Large intestine (tissue), 3 donors: ENCODE results near the gene UBR2. TPM values are rescaled to one million over a fixed set of nuclear protein-coding genes. Genes with fewer than 3 reads are reported as not detected.
"Not testable (repeated sequence)": the region's sequence is repeated elsewhere in the genome, so short reads cannot be mapped to it uniquely, and the experiment has no call there.

Experiments
- DNase-seq, 2 donors: peaks; one replicate each; pipeline versions ENCODE4 v3.0.0 to v3.0.0-alpha.2; 2013
- H3K27ac ChIP-seq: one replicate; pipeline ENCODE4 v1.5.1; 2013; ENCODE audit warnings: low read length
- H3K27me3 ChIP-seq: 2 replicates; pipeline ENCODE4 v1.6.1; 2013; ENCODE audit warnings: low read length; ENCODE audit not compliant: control insufficient read depth, insufficient read depth
- H3K36me3 ChIP-seq: 2 replicates; pipeline ENCODE4 v1.6.1; 2013; ENCODE audit warnings: low read length; ENCODE audit not compliant: control insufficient read depth, insufficient read depth
- H3K4me1 ChIP-seq: one replicate; pipeline ENCODE4 v1.6.1; 2013; ENCODE audit warnings: low read length; ENCODE audit not compliant: control insufficient read depth, insufficient read depth
- H3K4me3 ChIP-seq: one replicate; pipeline ENCODE4 v1.5.1; 2013; ENCODE audit warnings: low read length
- H3K9me3 ChIP-seq: one replicate; pipeline ENCODE4 v1.6.1; 2013; ENCODE audit warnings: mild to moderate bottlenecking, low read depth, low read length, moderate library complexity; ENCODE audit not compliant: control insufficient read depth
- WGBS: methylation state at CpG from one replicate; pipeline ENCODE4 v1.1.5; 2013; ENCODE audit warnings: low lambda C conversion rate; ENCODE audit not compliant: insufficient coverage; 5-methylcytosine and 5-hydroxymethylcytosine counted together
- polyA plus RNA-seq: library from polyadenylated mRNA; unstranded; fragments of 120-200 nt; gene quantifications from one replicate; pipeline ENCODE4 v1.2.1, GENCODE V29; 2013

The UBR2 gene
- polyA plus RNA-seq, 1 donor: 24.5 TPM

GRCh38 chr6:42690151-42690702, 126.4 kb downstream of the UBR2 start:
- peaks cover 72% of the 10 kb centered on the region for H3K36me3 ChIP-seq
- 100% methylated on average over 1 of the region's 5 CpGs for WGBS
- no peak overlapping the region for H3K27ac ChIP-seq
- no peaks in the 10 kb centered on the region for H3K4me1 ChIP-seq
- H3K27me3 ChIP-seq: no peaks in the 10 kb centered on the region
- no peak overlapping the region for H3K4me3 ChIP-seq
- no peak for DNase-seq
- H3K9me3 ChIP-seq: peaks cover 10% of the 10 kb centered on the region

DNA sequence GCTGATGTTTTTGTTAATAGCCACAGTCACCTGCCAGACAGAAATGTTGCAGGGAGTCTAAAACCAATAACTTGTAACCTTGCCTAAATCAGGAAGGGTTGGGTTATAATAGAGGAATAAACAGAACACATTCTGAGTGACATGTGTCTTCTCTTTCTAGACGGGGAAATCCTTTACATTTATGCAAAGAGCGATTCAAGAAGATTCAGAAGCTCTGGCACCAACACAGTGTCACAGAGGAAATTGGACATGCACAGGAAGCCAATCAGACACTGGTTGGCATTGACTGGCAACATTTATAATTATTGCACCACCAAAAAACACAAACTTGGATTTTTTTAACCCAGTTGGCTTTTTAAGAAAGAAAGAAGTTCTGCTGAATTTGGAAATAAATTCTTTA, 127.0 kb downstream of the UBR2 start:
- H3K4me3 ChIP-seq: no peak overlapping the region
- H3K36me3 ChIP-seq: peaks cover 67% of the 10 kb centered on the region
- peaks cover 10% of the 10 kb centered on the region for H3K9me3 ChIP-seq
- H3K27ac ChIP-seq: no peak overlapping the region
- no peaks in the 10 kb centered on the region for H3K4me1 ChIP-seq
- WGBS: no CpG with 5 or more reads among the region's 2 CpGs
- H3K27me3 ChIP-seq: no peaks in the 10 kb centered on the region
- DNase-seq: no peak

GRCh38 chr6:42692137-42692911, 128.5 kb downstream of the UBR2 start:
- DNase-seq: no peak
- Histone ChIP-seq H3K4me1 (no peaks in the 10 kb centered on the region), H3K27me3 (no peaks in the 10 kb centered on the region), H3K9me3 (peaks cover under 1% of the 10 kb centered on the region), H3K4me3 (no peak overlapping the region), H3K27ac (no peak overlapping the region), H3K36me3 (peaks cover 66% of the 10 kb centered on the region)
- no CpG with 5 or more reads among the region's 4 CpGs for WGBS

GRCh38 chr6:42693725-42694323, 130.0 kb downstream of the UBR2 start:
- H3K4me1 ChIP-seq: no peaks in the 10 kb centered on the region
- DNase-seq: no peak
- no peaks in the 10 kb centered on the region for H3K9me3 ChIP-seq
- H3K27ac ChIP-seq: no peak overlapping the region
- peaks cover 61% of the 10 kb centered on the region for H3K36me3 ChIP-seq
- WGBS: no CpG with 5 or more reads among the region's 2 CpGs
- H3K4me3 ChIP-seq: no peak overlapping the region
- no peaks in the 10 kb centered on the region for H3K27me3 ChIP-seq

DNA sequence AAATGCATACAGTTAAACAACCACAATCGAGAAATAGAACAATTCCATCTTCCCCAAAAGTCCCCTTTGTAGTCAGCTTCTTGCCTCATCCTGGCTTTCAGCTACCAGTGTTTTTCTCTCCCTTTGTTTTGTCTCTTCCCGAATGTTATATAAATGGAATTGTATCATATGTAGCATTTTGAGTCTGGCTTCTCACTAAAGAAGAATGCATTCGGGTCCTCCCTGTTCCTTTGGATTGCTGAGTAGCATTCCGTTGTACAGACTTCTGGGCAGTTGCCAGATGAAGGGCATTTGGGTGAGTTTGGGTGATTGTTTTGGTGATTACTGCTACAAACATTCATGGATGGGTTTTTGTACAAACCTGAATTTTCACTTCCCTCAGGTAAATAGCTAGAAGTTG, 130.8 kb downstream of the UBR2 start:
- DNase-seq: no peak
- WGBS: 100% methylated on average over 1 of the region's 4 CpGs
- no peak overlapping the region for H3K27ac ChIP-seq
- H3K36me3 ChIP-seq: peaks cover 53% of the 10 kb centered on the region
- H3K27me3 ChIP-seq: no peaks in the 10 kb centered on the region
- H3K9me3 ChIP-seq: no peaks in the 10 kb centered on the region
- no peak overlapping the region for H3K4me3 ChIP-seq
- no peaks in the 10 kb centered on the region for H3K4me1 ChIP-seq

DNA sequence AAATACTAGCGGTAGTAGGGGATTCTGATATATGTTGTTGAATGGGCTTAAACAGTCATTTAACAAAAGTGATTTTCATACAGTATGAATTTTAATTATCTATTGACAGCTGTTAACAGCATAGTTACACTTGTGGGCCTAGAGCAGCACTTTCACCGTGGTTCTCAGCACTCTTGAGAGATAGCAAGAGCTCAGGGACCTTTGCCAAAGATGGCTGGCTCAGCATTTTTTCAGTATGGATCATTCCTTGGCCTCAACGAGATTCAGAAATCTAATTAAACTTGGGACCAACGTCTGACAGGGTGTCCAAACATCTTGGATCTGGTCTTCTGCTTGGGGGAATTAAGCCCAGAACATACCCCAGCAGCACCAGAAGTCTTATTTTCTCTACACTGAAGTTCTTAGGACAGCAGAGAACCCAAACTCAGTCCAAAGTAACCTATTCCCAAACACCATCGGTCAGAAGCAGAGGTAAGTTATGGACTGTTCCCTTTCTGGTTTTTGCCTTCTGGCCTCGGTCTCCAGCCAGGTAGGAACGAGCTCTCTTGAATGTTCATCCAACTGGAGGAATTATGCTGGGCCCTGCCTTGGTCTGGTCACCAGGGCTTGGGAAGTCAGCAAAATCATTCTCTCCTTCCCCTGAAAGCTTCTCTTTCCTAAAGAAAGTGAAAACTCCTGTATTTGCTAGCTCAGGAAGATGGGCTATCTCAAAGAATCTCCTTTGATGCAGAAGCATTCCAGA, 132.9 kb downstream of the UBR2 start:
- Histone ChIP-seq H3K27ac (no peak overlapping the region), H3K4me1 (no peaks in the 10 kb centered on the region), H3K27me3 (no peaks in the 10 kb centered on the region), H3K36me3 (peaks cover 33% of the 10 kb centered on the region), H3K4me3 (no peak overlapping the region), H3K9me3 (no peaks in the 10 kb centered on the region)
- no peak for DNase-seq
- no CpG with 5 or more reads among the region's 7 CpGs for WGBS

DNA sequence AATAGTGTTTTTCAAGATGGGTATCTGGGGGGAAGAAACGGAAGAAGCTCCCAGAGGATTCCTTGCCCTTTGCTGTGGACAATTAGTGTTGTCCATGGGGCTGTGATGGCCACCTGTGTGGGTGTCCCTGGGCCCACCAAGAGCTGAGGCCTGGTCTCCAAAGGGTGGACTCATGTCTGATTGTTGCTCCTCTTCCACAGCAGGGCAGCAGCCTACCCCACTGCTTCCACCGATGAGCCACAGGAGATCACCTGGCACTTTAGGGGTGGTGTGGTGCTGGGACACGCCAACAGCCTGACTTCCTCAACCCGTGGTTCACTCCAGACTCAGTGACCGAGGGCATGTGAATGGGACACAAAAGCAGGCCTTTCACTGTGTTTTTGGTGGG, 133.4 kb downstream of the UBR2 start:
- Histone ChIP-seq H3K27ac (no peak overlapping the region), H3K27me3 (no peaks in the 10 kb centered on the region), H3K4me3 (no peak overlapping the region), H3K4me1 (no peaks in the 10 kb centered on the region), H3K36me3 (peaks cover 30% of the 10 kb centered on the region), H3K9me3 (no peaks in the 10 kb centered on the region)
- no CpG with 5 or more reads among the region's 5 CpGs for WGBS
- DNase-seq: no peak

DNA sequence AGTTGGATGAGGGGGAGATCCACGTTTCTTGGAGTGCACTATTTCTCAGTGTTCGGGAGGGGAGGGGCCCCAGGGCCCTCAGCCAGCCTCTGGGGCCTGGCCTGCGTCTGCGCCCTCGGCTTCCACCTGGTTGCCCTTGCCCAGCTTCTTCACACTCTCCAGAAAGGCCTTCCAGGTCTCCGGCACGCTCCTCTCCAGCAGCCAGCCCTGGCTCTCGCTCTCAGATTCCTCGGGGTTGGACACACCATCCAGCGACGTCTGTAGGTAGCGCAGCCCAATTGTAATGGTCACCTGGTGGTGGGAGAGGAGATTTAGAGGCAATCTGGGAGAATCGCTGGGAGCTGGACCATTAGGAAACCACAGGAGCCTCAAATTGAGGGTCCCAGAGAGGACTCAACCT, 134.4 kb downstream of the UBR2 start:
- DNase-seq: no peak
- Histone ChIP-seq H3K9me3 (no peaks in the 10 kb centered on the region), H3K4me1 (no peaks in the 10 kb centered on the region), H3K36me3 (peaks cover 23% of the 10 kb centered on the region), H3K27me3 (no peaks in the 10 kb centered on the region), H3K4me3 (no peak overlapping the region), H3K27ac (no peak overlapping the region)
- WGBS: no CpG with 5 or more reads among the region's 13 CpGs

- no peaks in the 10 kb centered on the region for H3K27me3 ChIP-seq
- no peak overlapping the region for H3K27ac ChIP-seq
- no peak for DNase-seq
- peaks cover 5% of the 10 kb centered on the region for H3K36me3 ChIP-seq
- no CpG with 5 or more reads among the region's 2 CpGs for WGBS
- H3K4me1 ChIP-seq: peaks cover 3% of the 10 kb centered on the region
- H3K4me3 ChIP-seq: no peak overlapping the region
- H3K9me3 ChIP-seq: no peaks in the 10 kb centered on the region
These were observed 138.4 kb downstream of the UBR2 start for GRCh38 chr6:42702200-42702599.

DNA sequence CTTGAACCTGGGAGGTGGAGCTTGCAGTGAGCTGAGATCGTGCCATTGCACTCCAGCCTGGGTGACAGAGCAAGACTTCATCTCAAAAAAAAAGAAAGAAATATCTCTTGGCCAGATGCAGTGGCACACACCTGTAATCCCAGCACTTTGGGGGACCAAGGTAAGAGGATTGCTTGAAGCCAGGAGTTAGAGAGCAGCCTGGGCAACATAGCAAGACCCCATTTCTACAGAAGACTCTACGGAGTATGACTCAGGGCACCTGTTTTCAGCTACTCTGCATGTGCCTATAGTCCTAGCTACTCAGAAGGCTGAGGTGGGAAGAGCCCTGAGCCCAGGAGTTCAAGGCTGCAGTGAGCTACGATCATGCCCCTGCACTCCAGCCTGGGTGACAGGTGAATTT, 139.0 kb downstream of the UBR2 start:
- H3K4me1 ChIP-seq, H3K36me3 ChIP-seq, H3K4me3 ChIP-seq, DNase-seq, H3K27me3 ChIP-seq, H3K9me3 ChIP-seq, H3K27ac ChIP-seq: not testable (repeated sequence)
- no CpG with 5 or more reads among the region's 3 CpGs for WGBS
